ENCODE results near the gene BACH2. TPM values are rescaled to one million over a fixed set of nuclear protein-coding genes. Genes with fewer than 3 reads are reported as not detected.

BACH2 gene
- total RNA-seq, 5 donors from 2014 or later (not counting 1 experiment from before 2014, with no cell fraction given), result 81.9 to 196 (median 96.7) TPM

GRCh38 chr6:90079560-90080490, 216.8 kb downstream of the BACH2 start:
- Mint-ChIP-seq H3K27me3 (no peaks in the 10 kb centered on the region), H3K9me3 (no peaks in the 10 kb centered on the region), H3K4me1 (peaks cover 89 to 94% (median 94%) of the 10 kb centered on the region in 3 donors), H3K36me3 (peaks cover 13% of the 10 kb centered on the region), H3K27ac (peak overlapping the region; percentile 92 to 94), H3K4me3 (peak overlapping the region; percentile 87 to 94 (median 87))
- peak in 5 of 35 experiments; percentile 13 to 38 (median 21) for DNase-seq
- no peaks in the 10 kb centered on the region for H3K9me3 ChIP-seq
- ATAC-seq (replicated peaks in 1 of 4), result no peak
- H3K4me3 ChIP-seq (ENCODE audit: control insufficient read depth in 1 of 2, extremely low read depth in 1 of 2, low read length in 1 of 2), result peak overlapping the region; percentile 49 to 58
- peaks cover 19 to 73% of the 10 kb centered on the region in 2 experiments for H3K4me1 ChIP-seq (ENCODE audit: control insufficient read depth in 1 of 2, extremely low read depth in 1 of 2, insufficient read depth in 2 of 2, low read length in 2 of 2)
- WGBS (ENCODE audit: insufficient coverage), result 8% methylated on average over 4 of the region's 11 CpGs
- no peaks in the 10 kb centered on the region for H3K36me3 ChIP-seq (ENCODE audit: control insufficient read depth in 2 of 2, extremely low read depth in 1 of 2, insufficient read depth in 1 of 2, low read length in 1 of 2)
- no peaks in the 10 kb centered on the region for H3K27me3 ChIP-seq (replicated peaks in 1 of 2; ENCODE audit: control insufficient read depth in 2 of 2, extremely low read depth in 1 of 2, insufficient read depth in 2 of 2, low read length in 1 of 2)
- CTCF ChIA-PET, result interaction anchor here (0.6 to 1.1 kb wide), 3 partner anchors 109 to 1107 kb away, joined by 3 to 4 read pairs (median 3); no protein-coding TSS in a partner anchor
- POLR2A ChIA-PET, result interaction anchor here in 1 of 2 donors (0.6 to 1.2 kb wide), 4 partner anchors 12 to 127 kb away, joined by 3 to 6 read pairs (median 3); no protein-coding TSS in a partner anchor
- H3K27ac ChIP-seq (ENCODE audit: low read length), result peak overlapping the region; percentile 72

GRCh38 chr6:90078513-90079289, 217.9 kb downstream of the BACH2 start:
- DNase-seq, result peak in 13 of 35 experiments; percentile 9 to 52 (median 23)
- ChIA-PET POLR2A (interaction anchor here in 1 of 2 donors (0.5 kb wide), 1 partner anchor 196 kb away, joined by 3 read pairs; no protein-coding TSS in a partner anchor), CTCF (interaction anchor here (0.5 to 0.7 kb wide), 2 partner anchors 138 to 334 kb away, joined by 3 to 6 read pairs; no protein-coding TSS in a partner anchor)
- peak overlapping the region; percentile 87 to 94 (median 87) for H3K4me3 Mint-ChIP-seq
- peak overlapping the region in 1 of 2 donors; percentile 58 for H3K4me3 ChIP-seq (ENCODE audit: control insufficient read depth in 1 of 2, extremely low read depth in 1 of 2, low read length in 1 of 2)
- H3K36me3 ChIP-seq (ENCODE audit: control insufficient read depth in 2 of 2, extremely low read depth in 1 of 2, insufficient read depth in 1 of 2, low read length in 1 of 2), result no peaks in the 10 kb centered on the region
- H3K27me3 ChIP-seq (replicated peaks in 1 of 2; ENCODE audit: control insufficient read depth in 2 of 2, extremely low read depth in 1 of 2, insufficient read depth in 2 of 2, low read length in 1 of 2), result no peaks in the 10 kb centered on the region
- no peaks in the 10 kb centered on the region for H3K9me3 ChIP-seq
- peaks cover 90 to 94% (median 94%) of the 10 kb centered on the region in 3 donors for H3K4me1 Mint-ChIP-seq
- ATAC-seq (replicated peaks in 1 of 4), result peak in 1 of 4 experiments; percentile 17
- H3K36me3 Mint-ChIP-seq, result peaks cover 20% of the 10 kb centered on the region
- H3K4me1 ChIP-seq (ENCODE audit: control insufficient read depth in 1 of 2, extremely low read depth in 1 of 2, insufficient read depth in 2 of 2, low read length in 2 of 2), result peaks cover 14 to 69% of the 10 kb centered on the region in 2 experiments
- H3K9me3 Mint-ChIP-seq, result no peaks in the 10 kb centered on the region
- 30% methylated on average over 8 of the region's 10 CpGs for WGBS (ENCODE audit: insufficient coverage)
- H3K27ac ChIP-seq (ENCODE audit: low read length), result peak overlapping the region; percentile 72
- H3K27me3 Mint-ChIP-seq, result no peaks in the 10 kb centered on the region
- peak overlapping the region; percentile 92 to 94 for H3K27ac Mint-ChIP-seq

- no peak overlapping the region for H3K27ac Mint-ChIP-seq
- 93% methylated on average over 8 of the region's 17 CpGs for WGBS (ENCODE audit: insufficient coverage)
- H3K4me1 Mint-ChIP-seq, result peaks cover 94% of the 10 kb centered on the region in 3 donors
- Histone ChIP-seq H3K27ac (ENCODE audit: low read length) (no peak overlapping the region), H3K9me3 (no peaks in the 10 kb centered on the region), H3K27me3 (replicated peaks in 1 of 2; ENCODE audit: control insufficient read depth in 2 of 2, extremely low read depth in 1 of 2, insufficient read depth in 2 of 2, low read length in 1 of 2) (no peaks in the 10 kb centered on the region), H3K36me3 (ENCODE audit: control insufficient read depth in 2 of 2, extremely low read depth in 1 of 2, insufficient read depth in 1 of 2, low read length in 1 of 2) (no peaks in the 10 kb centered on the region), H3K4me3 (ENCODE audit: control insufficient read depth in 1 of 2, extremely low read depth in 1 of 2, low read length in 1 of 2) (no peak overlapping the region), H3K4me1 (ENCODE audit: control insufficient read depth in 1 of 2, extremely low read depth in 1 of 2, insufficient read depth in 2 of 2, low read length in 2 of 2) (peaks cover 17 to 66% of the 10 kb centered on the region in 2 experiments)
- ChIA-PET CTCF (interaction anchor here in 1 of 2 donors (0.6 to 1.0 kb wide), 2 partner anchors 77 to 136 kb away, joined by 3 to 4 read pairs; no protein-coding TSS in a partner anchor), POLR2A (no interaction called here)
- peaks cover 31% of the 10 kb centered on the region for H3K36me3 Mint-ChIP-seq
- H3K4me3 Mint-ChIP-seq, result peak overlapping the region in 1 of 3 donors; percentile 87
- no peaks in the 10 kb centered on the region for H3K27me3 Mint-ChIP-seq
- no peaks in the 10 kb centered on the region for H3K9me3 Mint-ChIP-seq
- no peak for DNase-seq
- ATAC-seq (replicated peaks in 1 of 4), result no peak
These were observed 219.9 kb downstream of the BACH2 start for GRCh38 chr6:90076511-90077415.

DNA sequence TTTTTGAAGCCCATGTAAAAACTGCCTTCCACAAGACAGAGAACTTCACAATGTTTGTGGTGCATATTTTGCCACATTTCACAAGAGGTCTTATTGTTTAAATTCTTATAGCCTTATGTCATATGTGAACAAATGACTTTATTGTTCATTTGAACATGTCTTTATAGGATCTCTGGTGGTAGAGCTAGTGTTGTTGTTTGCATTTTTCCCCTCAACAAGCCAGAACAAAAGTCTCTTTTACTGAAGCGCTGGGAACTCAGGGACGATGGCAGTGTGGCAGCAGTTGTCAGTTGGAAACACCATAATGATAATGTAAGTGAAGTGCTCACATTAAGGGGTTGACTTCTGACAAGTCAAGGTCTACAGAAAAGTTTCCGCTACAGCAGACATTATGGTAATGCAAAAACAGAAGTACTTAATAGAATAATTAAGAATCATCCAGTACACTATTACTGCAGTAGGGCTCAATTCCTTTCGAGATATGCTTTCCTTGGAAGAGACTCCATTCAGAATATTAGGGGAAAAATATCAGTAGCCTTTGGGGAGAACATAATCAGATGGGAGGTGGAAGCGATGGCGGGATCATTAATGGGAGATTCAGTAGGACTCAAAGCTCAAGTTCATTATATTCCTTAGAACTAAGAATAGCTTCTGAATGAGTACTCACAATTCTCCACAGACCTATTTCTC, 222.3 kb downstream of the BACH2 start:
- no peak overlapping the region for H3K4me3 Mint-ChIP-seq
- no peaks in the 10 kb centered on the region for H3K27me3 ChIP-seq (replicated peaks in 1 of 2; ENCODE audit: control insufficient read depth in 2 of 2, extremely low read depth in 1 of 2, insufficient read depth in 2 of 2, low read length in 1 of 2)
- no peaks in the 10 kb centered on the region for H3K9me3 Mint-ChIP-seq
- POLR2A ChIA-PET, result interaction anchor here (0.6 to 1.0 kb wide), 2 partner anchors 137 to 145 kb away, joined by 3 to 4 read pairs; no protein-coding TSS in a partner anchor
- H3K4me1 Mint-ChIP-seq, result peaks cover 88 to 97% (median 91%) of the 10 kb centered on the region in 3 donors
- ATAC-seq (replicated peaks in 1 of 4), result no peak
- no peaks in the 10 kb centered on the region for H3K9me3 ChIP-seq
- H3K36me3 Mint-ChIP-seq, result peaks cover 46% of the 10 kb centered on the region
- H3K27ac Mint-ChIP-seq, result peak overlapping the region; percentile 17 to 89
- DNase-seq, result no peak
- peaks cover 2 to 4% of the 10 kb centered on the region in 2 donors for H3K36me3 ChIP-seq (ENCODE audit: control insufficient read depth in 2 of 2, extremely low read depth in 1 of 2, insufficient read depth in 1 of 2, low read length in 1 of 2)
- no peak overlapping the region for H3K27ac ChIP-seq (ENCODE audit: low read length)
- H3K4me3 ChIP-seq (ENCODE audit: control insufficient read depth in 1 of 2, extremely low read depth in 1 of 2, low read length in 1 of 2), result no peak overlapping the region
- CTCF ChIA-PET, result no interaction called here
- no CpG with 5 or more reads among the region's 6 CpGs for WGBS (ENCODE audit: insufficient coverage)
- peaks cover 16 to 47% of the 10 kb centered on the region in 2 experiments for H3K4me1 ChIP-seq (ENCODE audit: control insufficient read depth in 1 of 2, extremely low read depth in 1 of 2, insufficient read depth in 2 of 2, low read length in 2 of 2)
- H3K27me3 Mint-ChIP-seq, result no peaks in the 10 kb centered on the region

- H3K36me3 Mint-ChIP-seq, result peaks cover 57% of the 10 kb centered on the region
- no peaks in the 10 kb centered on the region for H3K27me3 ChIP-seq (replicated peaks in 1 of 2; ENCODE audit: control insufficient read depth in 2 of 2, extremely low read depth in 1 of 2, insufficient read depth in 2 of 2, low read length in 1 of 2)
- ATAC-seq (replicated peaks in 1 of 4) (peak in 3 of 4 experiments; percentile 48 to 69 (median 55)), DNase-seq (peak in 1 of 35 experiments; percentile 28)
- no peak overlapping the region for H3K4me3 ChIP-seq (ENCODE audit: control insufficient read depth in 1 of 2, extremely low read depth in 1 of 2, low read length in 1 of 2)
- peaks cover 2 to 4% of the 10 kb centered on the region in 2 donors for H3K36me3 ChIP-seq (ENCODE audit: control insufficient read depth in 2 of 2, extremely low read depth in 1 of 2, insufficient read depth in 1 of 2, low read length in 1 of 2)
- H3K4me1 Mint-ChIP-seq, result peaks cover 88 to 97% (median 91%) of the 10 kb centered on the region in 3 donors
- H3K9me3 ChIP-seq, result no peaks in the 10 kb centered on the region
- H3K4me3 Mint-ChIP-seq, result peak overlapping the region in 1 of 3 donors; percentile 38
- POLR2A ChIA-PET, result interaction anchor here (0.5 to 0.6 kb wide), 2 partner anchors 9 to 19 kb away, joined by 3 to 4 read pairs; no protein-coding TSS in a partner anchor
- WGBS (ENCODE audit: insufficient coverage), result no CpG with 5 or more reads among the region's 11 CpGs
- H3K27ac ChIP-seq (ENCODE audit: low read length), result no peak overlapping the region
- H3K4me1 ChIP-seq (ENCODE audit: control insufficient read depth in 1 of 2, extremely low read depth in 1 of 2, insufficient read depth in 2 of 2, low read length in 2 of 2), result peaks cover 8 to 45% of the 10 kb centered on the region in 2 experiments
- CTCF ChIA-PET, result interaction anchor here in 1 of 2 donors (0.5 to 1.8 kb wide), 3 partner anchors 37 to 320 kb away, joined by 3 to 4 read pairs (median 3); no protein-coding TSS in a partner anchor
- no peaks in the 10 kb centered on the region for H3K9me3 Mint-ChIP-seq
- H3K27me3 Mint-ChIP-seq, result no peaks in the 10 kb centered on the region
- peak overlapping the region; percentile 77 to 89 for H3K27ac Mint-ChIP-seq
These were observed 223.6 kb downstream of the BACH2 start for GRCh38 chr6:90072935-90073464.
